ENCODE data around the gene NPPA. TPM values are rescaled to one million over a fixed set of nuclear protein-coding genes. Genes with fewer than 3 reads are reported as not detected.

NPPA gene
- total and polyA plus RNA-seq, 9 of the 15 experiments (the other 6 are each of a cell fraction or from before 2014, with no cell fraction given), result not detected

DNA sequence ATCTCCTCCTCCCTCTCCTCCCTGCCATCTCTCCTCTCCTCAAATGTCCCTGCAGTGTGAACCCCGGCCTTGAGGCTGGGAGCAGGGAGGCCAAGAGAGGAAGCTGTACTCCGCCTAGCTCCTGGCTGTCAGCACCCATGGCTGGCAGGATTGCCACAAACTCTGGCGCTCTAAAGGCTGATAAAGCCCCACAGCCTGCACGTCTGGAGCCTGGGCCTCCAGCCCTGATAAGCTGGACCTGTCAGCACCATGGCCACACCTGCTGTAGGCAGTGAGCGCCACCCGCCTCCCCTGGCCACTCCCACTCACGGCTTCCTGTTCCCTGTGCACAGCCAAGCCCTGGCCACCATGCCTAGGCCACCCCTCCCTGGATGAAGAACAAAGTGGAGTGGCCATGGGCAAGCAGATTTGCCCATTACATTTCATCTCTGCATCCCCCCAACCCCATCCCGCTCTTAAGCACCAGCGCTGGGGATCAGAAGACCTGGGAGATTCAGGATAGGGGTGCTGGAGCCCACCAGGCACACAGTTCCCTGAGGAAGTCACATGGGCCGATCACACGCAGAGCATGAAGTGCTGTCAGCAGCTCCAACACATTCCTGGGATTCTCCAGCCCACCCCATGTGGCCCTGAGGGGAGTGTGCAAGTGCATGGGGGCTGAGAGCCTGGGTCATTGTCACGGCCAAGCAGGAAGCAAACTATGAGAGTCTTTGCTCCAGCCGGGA lies 35.4 kb upstream of the NPPA start (continued):
- no peak for TF ChIP-seq ETS2 (tag; IDR thresholded peaks at IDR 0.05; ENCODE audit: borderline replicate concordance, poor library complexity, severe bottlenecking)
- TF ChIP-seq CHD2 (IDR thresholded peaks at IDR 0.05; ENCODE audit: low read depth, low read length), result no peak

DNA sequence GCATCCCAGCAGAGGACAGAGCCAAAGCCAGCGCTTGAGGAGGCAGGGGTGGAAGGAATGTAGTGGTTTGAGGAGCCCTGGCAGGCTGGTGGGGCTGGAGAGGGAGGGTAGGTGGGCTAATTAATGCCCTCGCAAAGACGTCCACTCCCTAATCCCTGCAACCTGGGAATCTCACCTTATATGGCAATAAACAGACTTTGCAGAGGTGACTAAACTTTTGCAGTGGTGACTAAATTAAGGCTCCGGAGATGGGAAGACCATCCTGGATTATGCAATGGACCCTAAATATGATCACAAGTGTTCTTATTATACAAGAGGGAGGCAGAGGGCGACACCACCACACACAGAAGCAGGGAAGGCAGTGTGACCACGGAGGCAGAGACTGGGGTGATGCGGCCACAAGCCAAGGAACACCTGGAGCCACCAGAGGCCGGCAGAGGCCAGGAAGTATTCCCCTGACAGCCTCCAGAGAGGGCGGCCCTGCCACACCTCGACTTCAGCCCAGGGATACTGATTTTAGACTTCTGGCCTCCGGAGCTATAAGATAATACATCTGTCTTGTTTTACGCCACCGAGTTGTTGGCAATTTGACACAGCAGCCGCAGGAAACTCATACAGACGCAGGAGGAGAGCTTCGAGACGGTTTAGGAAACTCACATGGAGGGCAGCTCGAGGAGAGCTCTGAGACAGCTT lies 34.3 kb upstream of the NPPA start:
- Histone ChIP-seq H3K4me1 (replicated peaks in 1 of 2; ENCODE audit: control insufficient read depth in 2 of 2, insufficient read depth in 2 of 2, low read length in 2 of 2) (peaks cover 48 to 71% of the 10 kb centered on the region in 2 experiments), H3K4me3 (no peak overlapping the region), H3K4me2 (ENCODE audit: insufficient read depth, low read length) (peak overlapping the region; percentile 14), H2AFZ (ENCODE audit: low read depth, low read length) (peak overlapping the region; percentile 90), H3K79me2 (ENCODE audit: control insufficient read depth, insufficient read depth, low read length) (no peaks in the 10 kb centered on the region; the same call in 2 of the 3 replicates), H3K27me3 (ENCODE audit: control insufficient read depth in 2 of 2, insufficient read depth in 2 of 2, low read length in 2 of 2) (no peaks in the 10 kb centered on the region), H3K36me3 (ENCODE audit: control insufficient read depth, insufficient read depth, low read length) (no peaks in the 10 kb centered on the region), H3K9me1 (ENCODE audit: control insufficient read depth, insufficient read depth, low read length) (no peaks in the 10 kb centered on the region), H4K20me1 (replicated peaks; ENCODE audit: control insufficient read depth, insufficient read depth, low read length) (no peaks in the 10 kb centered on the region), H3K9me3 (replicated peaks; ENCODE audit: control insufficient read depth, insufficient read depth, low read depth, low read length) (peaks cover 3% of the 10 kb centered on the region; the same call in 1 of the 2 replicates), H3K9ac (ENCODE audit: insufficient read depth in 1 of 2, low read depth in 2 of 2, low read length in 2 of 2) (peak overlapping the region; percentile 44 to 65; a peak in 3 of 4 replicates), H3K27ac (ENCODE audit: extremely low read depth, low read depth, low read length) (peak overlapping the region; percentile 82)
- in situ Hi-C loops (cut with MboI), result no loop called here
- ChIA-PET CTCF (ENCODE audit: low intra/inter-chr PET ratio) (interaction anchor here (0.7 to 1.0 kb wide), 2 partner anchors 26 to 119 kb away, joined by 3 read pairs; no protein-coding TSS in a partner anchor), POLR2A (interaction anchor here (0.6 to 6.7 kb wide), 15 partner anchors 9 to 630 kb away, joined by 3 to 159 read pairs (median 4); no protein-coding TSS in a partner anchor)
- DNase-seq (ENCODE audit: extremely low read depth in 1 of 4, low spot score in 3 of 4), result peak in 3 of 4 experiments; percentile 46 to 81 (median 54)
- intact Hi-C loops (cut with micrococcal nuclease), result loop anchor here (1.0 to 10.0 kb wide), 3 partner anchors 11 to 217 kb away; partner anchors contain the start of gene FBXO6
- peak; percentile 68 for FAIRE-seq
- peak; percentile 56 for ATAC-seq
- 38% methylated on average over 18 of the region's 18 CpGs for WGBS (ENCODE audit: insufficient coverage, low coverage, missing lambda C conversion rate)
- BruUV-seq (replicated peaks), result no TSS peak
- TF ChIP-seq CBFA2T2 (conservative IDR thresholded peaks at IDR 0.05) (0 out of 2 replicates have a peak, but pooled peaks have one; percentile 8), RB1 (IDR thresholded peaks at IDR 0.05; ENCODE audit: low read depth) (0 out of 2 replicates have a peak, but pooled peaks have one; percentile 40), JUND (IDR thresholded peaks at IDR 0.05; ENCODE audit: borderline replicate concordance, low read depth, low read length) (peak; percentile 25; the same call in 1 of the 2 replicates), JUND (tag; IDR thresholded peaks at IDR 0.05; ENCODE audit: borderline replicate concordance, low read depth, low read length) (no peak), KDM1A (IDR thresholded peaks at IDR 0.05) (peak in 1 of 2 experiments; percentile 57; a peak in 2 of 4 replicates), ETV5 (CRISPR knock-in tag; IDR thresholded peaks at IDR 0.05; ENCODE audit: low read depth) (no peak), NFXL1 (CRISPR knock-in tag; IDR thresholded peaks at IDR 0.05) (no peak), ZNF561 (CRISPR knock-in tag; conservative IDR thresholded peaks at IDR 0.05) (no peak), GTF2A2 (tag; IDR thresholded peaks at IDR 0.05) (no peak), HNRNPLL (IDR thresholded peaks at IDR 0.05; ENCODE audit: low read depth, low read length, poor library complexity, severe bottlenecking) (no peak), BCOR (IDR thresholded peaks at IDR 0.05) (peak; percentile 86), ZNF140 (CRISPR knock-in tag; IDR thresholded peaks at IDR 0.05) (no peak)
- TF ChIP-seq, protein P1, sequence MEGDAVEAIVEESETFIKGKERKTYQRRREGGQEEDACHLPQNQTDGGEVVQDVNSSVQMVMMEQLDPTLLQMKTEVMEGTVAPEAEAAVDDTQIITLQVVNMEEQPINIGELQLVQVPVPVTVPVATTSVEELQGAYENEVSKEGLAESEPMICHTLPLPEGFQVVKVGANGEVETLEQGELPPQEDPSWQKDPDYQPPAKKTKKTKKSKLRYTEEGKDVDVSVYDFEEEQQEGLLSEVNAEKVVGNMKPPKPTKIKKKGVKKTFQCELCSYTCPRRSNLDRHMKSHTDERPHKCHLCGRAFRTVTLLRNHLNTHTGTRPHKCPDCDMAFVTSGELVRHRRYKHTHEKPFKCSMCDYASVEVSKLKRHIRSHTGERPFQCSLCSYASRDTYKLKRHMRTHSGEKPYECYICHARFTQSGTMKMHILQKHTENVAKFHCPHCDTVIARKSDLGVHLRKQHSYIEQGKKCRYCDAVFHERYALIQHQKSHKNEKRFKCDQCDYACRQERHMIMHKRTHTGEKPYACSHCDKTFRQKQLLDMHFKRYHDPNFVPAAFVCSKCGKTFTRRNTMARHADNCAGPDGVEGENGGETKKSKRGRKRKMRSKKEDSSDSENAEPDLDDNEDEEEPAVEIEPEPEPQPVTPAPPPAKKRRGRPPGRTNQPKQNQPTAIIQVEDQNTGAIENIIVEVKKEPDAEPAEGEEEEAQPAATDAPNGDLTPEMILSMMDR (IDR thresholded peaks at IDR 0.05 in 2 of 3, conservative IDR thresholded peaks at IDR 0.05 in 1 of 3; ENCODE audit: insufficient read depth in 2 of 3, low read depth in 1 of 3, low read length in 3 of 3), result peak; percentile 50 to 73 (median 65)
- TF ChIP-seq, protein P2, sequence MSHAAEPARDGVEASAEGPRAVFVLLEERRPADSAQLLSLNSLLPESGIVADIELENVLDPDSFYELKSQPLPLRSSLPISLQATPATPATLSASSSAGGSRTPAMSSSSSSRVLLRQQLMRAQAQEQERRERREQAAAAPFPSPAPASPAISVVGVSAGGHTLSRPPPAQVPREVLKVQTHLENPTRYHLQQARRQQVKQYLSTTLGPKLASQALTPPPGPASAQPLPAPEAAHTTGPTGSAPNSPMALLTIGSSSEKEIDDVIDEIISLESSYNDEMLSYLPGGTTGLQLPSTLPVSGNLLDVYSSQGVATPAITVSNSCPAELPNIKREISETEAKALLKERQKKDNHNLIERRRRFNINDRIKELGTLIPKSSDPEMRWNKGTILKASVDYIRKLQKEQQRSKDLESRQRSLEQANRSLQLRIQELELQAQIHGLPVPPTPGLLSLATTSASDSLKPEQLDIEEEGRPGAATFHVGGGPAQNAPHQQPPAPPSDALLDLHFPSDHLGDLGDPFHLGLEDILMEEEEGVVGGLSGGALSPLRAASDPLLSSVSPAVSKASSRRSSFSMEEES (CRISPR knock-in tag; IDR thresholded peaks at IDR 0.05), result no peak

Measured in K562 (cell line).